ENCODE results near the gene REP15. TPM values are rescaled to one million over a fixed set of nuclear protein-coding genes. Genes with fewer than 3 reads are reported as not detected.
"Not testable (repeated sequence)": the region's sequence is repeated elsewhere in the genome, so short reads cannot be mapped to it uniquely, and the experiment has no call there.

REP15 gene
- total and polyA plus RNA-seq, 2 donors (not counting 1 experiment from before 2014, with no cell fraction given) = 0.44 TPM; not detected in 1

DNA sequence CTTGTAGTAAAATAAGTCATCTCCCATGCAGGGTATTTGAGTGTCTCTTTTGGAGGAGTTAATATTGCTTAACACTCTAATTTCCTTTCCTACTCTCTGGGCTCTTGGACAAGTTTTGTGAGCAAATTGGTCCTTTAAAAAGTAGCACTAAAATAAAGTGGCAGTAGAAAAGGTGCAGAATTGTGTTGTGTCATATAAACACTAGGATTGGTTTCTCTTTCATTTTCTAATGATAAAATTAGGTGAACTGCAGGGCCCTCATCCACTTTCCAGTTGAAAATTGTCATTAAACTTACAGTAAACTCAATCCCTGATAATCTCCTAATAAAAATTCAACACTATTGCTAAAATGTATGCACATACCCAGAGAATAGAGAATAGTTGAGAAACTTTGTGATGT is 42.6 kb upstream of the REP15 start:
- DNase-seq (no peak), ATAC-seq (ENCODE audit: low read depth) (no peak)
- ChIA-PET CTCF (interaction anchor here (1.2 to 2.0 kb wide), 3 partner anchors 9 to 231 kb away, joined by 3 to 51 read pairs (median 8); no protein-coding TSS in a partner anchor), POLR2A (no interaction called here)
- H4K20me1 ChIP-seq (ENCODE audit: control insufficient read depth, insufficient read depth, low read length, poor library complexity, severe bottlenecking) = no peaks in the 10 kb centered on the region
- no peak overlapping the region for H3K4me3 ChIP-seq (ENCODE audit: control extremely low read depth in 1 of 5, extremely low read depth in 1 of 5, insufficient read depth in 1 of 5, low read depth in 2 of 5, low read length in 4 of 5)
- no peak overlapping the region for H3K27ac ChIP-seq (ENCODE audit: low read length in 2 of 2)
- no peaks in the 10 kb centered on the region for H3K27me3 ChIP-seq (replicated peaks in 1 of 4; ENCODE audit: control extremely low read depth in 1 of 4, control insufficient read depth in 3 of 4, insufficient read depth in 4 of 4, low read length in 3 of 4)
- no peaks in the 10 kb centered on the region for H3K9me3 ChIP-seq (ENCODE audit: control extremely low read depth in 1 of 3, control insufficient read depth in 2 of 3, insufficient read depth in 1 of 3, low read length in 2 of 3)
- no peaks in the 10 kb centered on the region for H3K9me3 Mint-ChIP-seq (ENCODE audit: insufficient read depth)
- no peak overlapping the region for H3K27ac Mint-ChIP-seq
- H3K4me2 ChIP-seq (replicated peaks; ENCODE audit: low read depth, low read length, poor library complexity, severe bottlenecking) = no peak overlapping the region
- H2AFZ ChIP-seq (ENCODE audit: insufficient read depth, low read depth, low read length, poor library complexity, severe bottlenecking) = no peak overlapping the region
- H3K4me1 ChIP-seq (ENCODE audit: control insufficient read depth in 2 of 2, insufficient read depth in 2 of 2, low read length in 2 of 2) = no peaks in the 10 kb centered on the region
- H3K36me3 ChIP-seq (replicated peaks in 1 of 2; ENCODE audit: control extremely low read depth in 1 of 2, control insufficient read depth in 1 of 2, extremely low read depth in 1 of 2, insufficient read depth in 2 of 2, low read length in 1 of 2) = no peaks in the 10 kb centered on the region
- H3K79me2 ChIP-seq (ENCODE audit: control insufficient read depth, insufficient read depth, low read length) = no peaks in the 10 kb centered on the region
- H3K9ac ChIP-seq (ENCODE audit: low read length) = no peak overlapping the region
- intact Hi-C loops (cut with micrococcal nuclease) = loop anchor here (5.0 kb wide), 1 partner anchor 131 kb away; the partner anchor contains the start of gene PPFIBP1
- H3K4me1 Mint-ChIP-seq = peaks cover 4% of the 10 kb centered on the region
- H3K27me3 Mint-ChIP-seq = no peaks in the 10 kb centered on the region
- no peak overlapping the region for H3K4me3 Mint-ChIP-seq
- no peak for TF ChIP-seq EZH2 (IDR thresholded peaks at IDR 0.05; ENCODE audit: borderline replicate concordance, insufficient read depth, low read depth, low read length, poor library complexity, severe bottlenecking)
- TF ChIP-seq, protein P1, sequence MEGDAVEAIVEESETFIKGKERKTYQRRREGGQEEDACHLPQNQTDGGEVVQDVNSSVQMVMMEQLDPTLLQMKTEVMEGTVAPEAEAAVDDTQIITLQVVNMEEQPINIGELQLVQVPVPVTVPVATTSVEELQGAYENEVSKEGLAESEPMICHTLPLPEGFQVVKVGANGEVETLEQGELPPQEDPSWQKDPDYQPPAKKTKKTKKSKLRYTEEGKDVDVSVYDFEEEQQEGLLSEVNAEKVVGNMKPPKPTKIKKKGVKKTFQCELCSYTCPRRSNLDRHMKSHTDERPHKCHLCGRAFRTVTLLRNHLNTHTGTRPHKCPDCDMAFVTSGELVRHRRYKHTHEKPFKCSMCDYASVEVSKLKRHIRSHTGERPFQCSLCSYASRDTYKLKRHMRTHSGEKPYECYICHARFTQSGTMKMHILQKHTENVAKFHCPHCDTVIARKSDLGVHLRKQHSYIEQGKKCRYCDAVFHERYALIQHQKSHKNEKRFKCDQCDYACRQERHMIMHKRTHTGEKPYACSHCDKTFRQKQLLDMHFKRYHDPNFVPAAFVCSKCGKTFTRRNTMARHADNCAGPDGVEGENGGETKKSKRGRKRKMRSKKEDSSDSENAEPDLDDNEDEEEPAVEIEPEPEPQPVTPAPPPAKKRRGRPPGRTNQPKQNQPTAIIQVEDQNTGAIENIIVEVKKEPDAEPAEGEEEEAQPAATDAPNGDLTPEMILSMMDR (IDR thresholded peaks at IDR 0.05) = no peak

DNA sequence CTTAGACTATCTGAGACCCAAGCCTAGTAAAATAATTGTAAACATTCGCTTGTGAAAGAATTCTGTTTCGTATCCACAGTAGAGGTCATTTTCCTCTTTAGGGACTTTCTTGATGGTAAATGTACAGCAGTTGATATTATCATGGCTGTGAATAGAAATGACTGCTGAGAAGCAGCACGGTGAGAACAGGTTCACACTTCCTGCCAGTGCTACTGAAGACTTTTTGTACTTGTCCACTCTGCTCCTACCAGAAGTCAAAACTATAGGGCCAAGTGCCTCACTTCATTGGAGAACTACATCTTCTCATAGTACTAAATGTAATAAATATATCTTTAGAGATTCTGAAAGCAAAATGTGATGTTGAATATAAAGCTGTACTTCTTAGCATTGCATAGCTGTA is 40.8 kb upstream of the REP15 start:
- intact Hi-C loops (cut with micrococcal nuclease); H3K36me3 ChIP-seq (replicated peaks in 1 of 2; ENCODE audit: control extremely low read depth in 1 of 2, control insufficient read depth in 1 of 2, extremely low read depth in 1 of 2, insufficient read depth in 2 of 2, low read length in 1 of 2); H3K9ac ChIP-seq (ENCODE audit: low read length); H3K9me3 ChIP-seq (ENCODE audit: control extremely low read depth in 1 of 3, control insufficient read depth in 2 of 3, insufficient read depth in 1 of 3, low read length in 2 of 3); H3K4me3 ChIP-seq (ENCODE audit: control extremely low read depth in 1 of 5, extremely low read depth in 1 of 5, insufficient read depth in 1 of 5, low read depth in 2 of 5, low read length in 4 of 5); H3K27me3 ChIP-seq (replicated peaks in 1 of 4; ENCODE audit: control extremely low read depth in 1 of 4, control insufficient read depth in 3 of 4, insufficient read depth in 4 of 4, low read length in 3 of 4); H4K20me1 ChIP-seq (ENCODE audit: control insufficient read depth, insufficient read depth, low read length, poor library complexity, severe bottlenecking); H3K4me1 ChIP-seq (ENCODE audit: control insufficient read depth in 2 of 2, insufficient read depth in 2 of 2, low read length in 2 of 2); H3K4me1 Mint-ChIP-seq; H3K27ac ChIP-seq (ENCODE audit: low read length in 2 of 2); H3K9me3 Mint-ChIP-seq (ENCODE audit: insufficient read depth); H3K4me3 Mint-ChIP-seq; ATAC-seq (ENCODE audit: low read depth); POLR2A ChIA-PET; H3K27me3 Mint-ChIP-seq; DNase-seq; H3K27ac Mint-ChIP-seq; H3K79me2 ChIP-seq (ENCODE audit: control insufficient read depth, insufficient read depth, low read length); H3K4me2 ChIP-seq (replicated peaks; ENCODE audit: low read depth, low read length, poor library complexity, severe bottlenecking); H2AFZ ChIP-seq (ENCODE audit: insufficient read depth, low read depth, low read length, poor library complexity, severe bottlenecking): not testable (repeated sequence)
- WGBS (ENCODE audit: insufficient coverage) = no CpG with 5 or more reads among the region's 3 CpGs
- CTCF ChIA-PET = interaction anchor here (2.7 kb wide), 1 partner anchor 221 kb away, joined by 10 read pairs; no protein-coding TSS in a partner anchor

Data from B cell (primary cell).